IMR-90 (cell line): ENCODE data around the gene CTCF. TPM values are rescaled to one million over a fixed set of nuclear protein-coding genes. Genes with fewer than 3 reads are reported as not detected.

Experiments
- ATAC-seq: fragments of 200-7000 bp; cut with Tn5 transposase; 2 replicates; pipeline ENCODE4 v1.9.1; 2020; ENCODE audit warnings: low read depth, mild to moderate bottlenecking, moderate library complexity
- BruUV-seq: library from RNA; stranded (reverse); fragments of 400-500 nt; replicated peaks from 2 replicates; lab custom pipeline; 2021; lab: Mats Ljungman, UMichigan
- CTCF ChIA-PET: fragments of 300-600 bp; formaldehyde crosslinking; extraction: SDS; loops from one replicate; lab custom pipeline; 2021; ENCODE audit warnings: antibody characterized with exemption; lab: Yijun Ruan, JAX
- POLR2A ChIA-PET: fragments of 300-600 bp; sonication (Branson Sonifier 250); formaldehyde crosslinking; loops from one replicate; lab custom pipeline; 2022; ENCODE audit warnings: antibody characterized with exemption; ENCODE audit not compliant: unreplicated experiment; lab: Charles Lee
- DNase-seq: peaks from one replicate; pipeline ENCODE4 v3.0.0; 2013
- H2AFZ ChIP-seq: replicated peaks from 2 replicates; pipeline ENCODE3; 2013; ENCODE audit warnings: low read length, mild to moderate bottlenecking; ENCODE audit not compliant: poor library complexity
- H2AK5ac ChIP-seq: 2 replicates; pipeline ENCODE4 v1.6.1; 2013; ENCODE audit warnings: low read depth, low read length, inconsistent platforms
- H2AK9ac ChIP-seq: replicated peaks from 2 replicates; pipeline ENCODE3; 2013; ENCODE audit warnings: mild to moderate bottlenecking, low read depth, low read length, moderate library complexity; ENCODE audit not compliant: poor library complexity
- H2BK120ac ChIP-seq: 2 replicates; pipeline ENCODE4 v1.6.1; 2013; ENCODE audit warnings: low read depth, low read length, inconsistent platforms
- H2BK15ac ChIP-seq: 3 replicates; pipeline ENCODE4 v1.6.1; 2013; ENCODE audit warnings: low read depth, low read length, inconsistent platforms
- H2BK20ac ChIP-seq: 2 replicates; pipeline ENCODE4 v1.6.1; 2013; ENCODE audit warnings: low read depth, mild to moderate bottlenecking, inconsistent platforms, low read length, moderate library complexity
- H2BK5ac ChIP-seq: 2 replicates; pipeline ENCODE4 v1.6.1; 2013; ENCODE audit warnings: mild to moderate bottlenecking, low read depth, low read length, inconsistent platforms; ENCODE audit not compliant: poor library complexity, severe bottlenecking
- H3K14ac ChIP-seq: replicated peaks from 2 replicates; pipeline ENCODE4 v1.6.1; 2013; ENCODE audit warnings: low read depth, low read length, inconsistent platforms
- H3K18ac ChIP-seq: 2 replicates; pipeline ENCODE4 v1.6.1; 2013; ENCODE audit warnings: low read depth, low read length, control low read depth
- H3K23ac ChIP-seq: 2 replicates; pipeline ENCODE4 v1.6.1; 2013; ENCODE audit warnings: low read depth, low read length, inconsistent platforms
- H3K27ac ChIP-seq: 2 replicates; pipeline ENCODE4 v1.5.1; 2013; ENCODE audit warnings: mild to moderate bottlenecking, control low read depth, low read length; ENCODE audit not compliant: insufficient read depth
- H3K27me3 ChIP-seq: 2 replicates; pipeline ENCODE4 v1.6.1; 2013; ENCODE audit warnings: low read length; ENCODE audit not compliant: control insufficient read depth, insufficient read depth
- H3K36me3 ChIP-seq: 2 replicates; pipeline ENCODE4 v1.6.1; 2013; ENCODE audit warnings: low read length, mixed read lengths; ENCODE audit not compliant: control insufficient read depth, insufficient read depth
- H3K4ac ChIP-seq: 2 replicates; pipeline ENCODE4 v1.6.1; 2013; ENCODE audit warnings: low read depth, low read length, inconsistent platforms
- H3K4me1 ChIP-seq: 2 replicates; pipeline ENCODE4 v1.6.1; 2013; ENCODE audit warnings: low read length, mixed read lengths; ENCODE audit not compliant: control insufficient read depth, insufficient read depth
- H3K4me2 ChIP-seq: 2 replicates; pipeline ENCODE4 v1.6.1; 2013; ENCODE audit warnings: low read depth, mild to moderate bottlenecking, control low read depth, low read length, moderate library complexity
- H3K4me3 ChIP-seq: 2 replicates; pipeline ENCODE4 v1.5.1; 2013; ENCODE audit warnings: low read depth, mild to moderate bottlenecking, control low read depth, low read length, moderate library complexity; ENCODE audit not compliant: insufficient read depth
- H3K56ac ChIP-seq: 2 replicates; pipeline ENCODE4 v1.6.1; 2013; ENCODE audit warnings: low read length, inconsistent platforms; ENCODE audit not compliant: insufficient read depth; ENCODE audit errors: extremely low read depth
- H3K79me1 ChIP-seq, 2 experiments: 2 replicates each; pipeline ENCODE4 v1.6.1; 2013; ENCODE audit warnings: low read length in 2 of 2, inconsistent platforms in 1 of 2, low read depth in 1 of 2
- H3K9ac ChIP-seq: 2 replicates; pipeline ENCODE4 v1.6.1; 2013; ENCODE audit warnings: low read depth, low read length, control low read depth
- H3K9me1 ChIP-seq: 2 replicates; pipeline ENCODE4 v1.6.1; 2013; ENCODE audit warnings: low read length, inconsistent platforms; ENCODE audit not compliant: insufficient read depth
- H3K9me3 ChIP-seq: 2 replicates; pipeline ENCODE4 v1.6.1; 2013; ENCODE audit warnings: low read length; ENCODE audit not compliant: control insufficient read depth, insufficient read depth
- H4K20me1 ChIP-seq: 2 replicates; pipeline ENCODE4 v1.6.1; 2013; ENCODE audit warnings: low read length, inconsistent platforms; ENCODE audit not compliant: insufficient read depth
- H4K5ac ChIP-seq: 2 replicates; pipeline ENCODE4 v1.6.1; 2013; ENCODE audit warnings: mild to moderate bottlenecking, low read depth, low read length, control low read depth
- H4K8ac ChIP-seq, 2 experiments: 2 replicates each; pipeline ENCODE4 v1.6.1; 2013; ENCODE audit warnings: low read depth in 2 of 2, low read length in 2 of 2, control low read depth in 1 of 2, inconsistent platforms in 1 of 2
- H4K91ac ChIP-seq: 2 replicates; pipeline ENCODE4 v1.6.1; 2013; ENCODE audit warnings: low read depth, low read length, inconsistent platforms; ENCODE audit not compliant: insufficient read depth
- BHLHE40 ChIP-seq: fragments of 150-350 bp; IDR thresholded peaks from 2 replicates; pipeline ENCODE4 v1.6.1; 2016; ENCODE audit warnings: mild to moderate bottlenecking, low read depth, low read length
- CEBPB ChIP-seq: IDR thresholded peaks from 2 replicates; pipeline ENCODE4 v1.6.1; 2012; ENCODE audit warnings: low read depth, low read length, improper control_type of control experiment
- CHD1 ChIP-seq: IDR thresholded peaks from 2 replicates; pipeline ENCODE4 v1.6.1; 2012; ENCODE audit warnings: low read depth, low read length, improper control_type of control experiment
- FOS ChIP-seq: fragments of 150-350 bp; IDR thresholded peaks from 2 replicates; pipeline ENCODE4 v1.6.1; 2016; ENCODE audit warnings: low read depth, low read length
- MAFK ChIP-seq: IDR thresholded peaks from 2 replicates; pipeline ENCODE4 v1.6.1; 2012; ENCODE audit warnings: low read depth, low read length, improper control_type of control experiment
- MAZ ChIP-seq: IDR thresholded peaks from 2 replicates; pipeline ENCODE4 v1.6.1; 2012; ENCODE audit warnings: low read depth, mild to moderate bottlenecking, low read length, improper control_type of control experiment, moderate library complexity, borderline replicate concordance
- MXI1 ChIP-seq: IDR thresholded peaks from 2 replicates; pipeline ENCODE4 v1.6.1; 2012; ENCODE audit warnings: low read depth, mild to moderate bottlenecking, low read length, moderate library complexity, borderline replicate concordance
- NFE2L2 ChIP-seq: fragments of 150-350 bp; IDR thresholded peaks from 2 replicates; pipeline ENCODE4 v1.6.1; 2016; ENCODE audit warnings: low read depth, mild to moderate bottlenecking, low read length
- POLR2A ChIP-seq: IDR thresholded peaks from 2 replicates; pipeline ENCODE4 v1.6.1; 2012; ENCODE audit warnings: mild to moderate bottlenecking, low read depth, low read length
- RAD21 ChIP-seq: IDR thresholded peaks from 2 replicates; pipeline ENCODE4 v1.6.1; 2012; ENCODE audit warnings: low read length, improper control_type of control experiment
- RCOR1 ChIP-seq: IDR thresholded peaks from 2 replicates; pipeline ENCODE4 v1.6.1; 2012; ENCODE audit warnings: mild to moderate bottlenecking, low read length, improper control_type of control experiment; ENCODE audit not compliant: insufficient replicate concordance
- RFX5 ChIP-seq: IDR thresholded peaks from 2 replicates; pipeline ENCODE4 v1.8.0; 2012; ENCODE audit warnings: low read depth, mild to moderate bottlenecking, low read length, moderate library complexity
- SMC3 ChIP-seq: fragments of 150-350 bp; IDR thresholded peaks from 2 replicates; pipeline ENCODE4 v1.6.1; 2016; ENCODE audit warnings: low read depth, mild to moderate bottlenecking, antibody characterized with exemption, low read length, moderate library complexity
- WGBS, 2 experiments: methylation state at CpG; one replicate each; pipeline versions ENCODE4 v1.1.5 to v1.1.7; 2013; ENCODE audit warnings: missing lambda C conversion rate in 2 of 2; ENCODE audit not compliant: insufficient read length in 1 of 2; ENCODE audit errors: extremely low coverage in 2 of 2; 5-methylcytosine and 5-hydroxymethylcytosine counted together
- dilution Hi-C: fragments of 300-500 bp; cut with HindIII; formaldehyde crosslinking; loops from one replicate; pipeline ENCODE4 v1.14.3; 2018; ENCODE audit warnings: low sequenced_read_pairs; ENCODE audit not compliant: unreplicated experiment
- in situ Hi-C: fragments of 300-500 bp; cut with MboI; formaldehyde crosslinking; loops from 3 replicates; pipeline ENCODE4 v1.14.3; 2019; ENCODE audit warnings: low sequenced_read_pairs, inconsistent platforms, mixed read lengths
- intact Hi-C: fragments of 100-400 bp; cut with micrococcal nuclease; formaldehyde crosslinking; loops from 2 replicates; pipeline ENCODE4 v1.10.0; 2022
- polyA plus RNA-seq, 3 experiments: library from polyadenylated mRNA; depleted of rRNA; stranded (reverse); fragments of >200 nt; gene quantifications; 2 replicates each; pipeline ENCODE4 v1.2.3, GENCODE V29; 2012; ENCODE audit warnings: low replicate concordance in 1 of 3
- total RNA-seq: library from RNA; depleted of rRNA; stranded (reverse); fragments of >200 nt; gene quantifications from 2 replicates; pipeline ENCODE4 v1.2.3, GENCODE V29; 2012
- TF ChIP-seq, protein P1 (sequence below): conservative IDR thresholded peaks from 2 replicates; pipeline ENCODE4 v1.5.1; 2012; ENCODE audit warnings: mild to moderate bottlenecking, low read depth, low read length, improper control_type of control experiment
- TF ChIP-seq, protein P2 (sequence below): fragments of 150-350 bp; IDR thresholded peaks from 2 replicates; pipeline ENCODE4 v1.6.1; 2016; ENCODE audit warnings: low read depth, mild to moderate bottlenecking, low read length, moderate library complexity, borderline replicate concordance
- TF ChIP-seq, protein P3 (sequence below): fragments of 150-350 bp; IDR thresholded peaks from 2 replicates; pipeline ENCODE4 v1.6.1; 2017; ENCODE audit warnings: mild to moderate bottlenecking, antibody characterized with exemption, low read length, low read depth

Gene CTCF
- total and polyA plus RNA-seq, 2 of the 4 experiments (the other 2 are of a cell fraction): 16.1 to 22.8 TPM

DNA sequence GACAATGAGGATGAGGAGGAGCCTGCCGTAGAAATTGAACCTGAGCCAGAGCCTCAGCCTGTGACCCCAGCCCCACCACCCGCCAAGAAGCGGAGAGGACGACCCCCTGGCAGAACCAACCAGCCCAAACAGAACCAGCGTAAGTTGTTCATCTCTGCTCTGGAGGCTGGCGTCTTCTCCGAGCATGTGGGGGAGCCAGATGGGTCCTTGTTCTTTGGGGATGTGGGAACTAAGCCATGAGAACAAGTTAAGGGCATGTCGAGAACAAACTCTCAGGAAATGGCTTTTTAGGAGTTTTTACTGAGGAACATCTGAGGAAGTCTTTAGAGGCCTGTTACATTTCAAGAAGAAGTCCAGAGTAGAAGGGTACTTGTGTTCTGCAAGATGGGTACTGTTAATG, 74.4 kb downstream of the CTCF start:
- no peak overlapping the region for H2BK20ac ChIP-seq
- peaks cover 5% of the 10 kb centered on the region for H3K4me1 ChIP-seq
- dilution Hi-C loops (no loop called here), in situ Hi-C loops (no loop called here), intact Hi-C loops (no loop called here)
- no peak overlapping the region for H2BK120ac ChIP-seq
- ATAC-seq (no peak), DNase-seq (no peak)
- no TSS peak for BruUV-seq
- H4K20me1 ChIP-seq: peaks cover 5% of the 10 kb centered on the region
- H3K4me3 ChIP-seq: no peak overlapping the region
- H2BK5ac ChIP-seq: no peak overlapping the region
- no peak overlapping the region for H2AFZ ChIP-seq
- H3K36me3 ChIP-seq: peaks cover 28% of the 10 kb centered on the region
- H3K79me1 ChIP-seq: peaks cover 6 to 19% of the 10 kb centered on the region in 2 experiments; a peak in 3 of 4 replicates
- no peak overlapping the region for H4K8ac ChIP-seq
- H3K9me1 ChIP-seq: no peaks in the 10 kb centered on the region; the same call in 1 of the 2 replicates
- H3K27me3 ChIP-seq: no peaks in the 10 kb centered on the region
- no peak overlapping the region for H2BK15ac ChIP-seq
- H3K27ac ChIP-seq: no peak overlapping the region
- H3K23ac ChIP-seq: no peak overlapping the region
- no peak overlapping the region for H3K9ac ChIP-seq
- no peak overlapping the region for H2AK5ac ChIP-seq
- POLR2A ChIA-PET: no interaction called here
- no peak overlapping the region for H3K4me2 ChIP-seq
- CTCF ChIA-PET: no interaction called here
- no peaks in the 10 kb centered on the region for H3K9me3 ChIP-seq
- 94% methylated on average over 2 of the region's 8 CpGs; no CpG with 5 or more reads in 1 of the 2 experiments for WGBS, 2 experiments
- no peak overlapping the region for H3K14ac ChIP-seq
- H4K5ac ChIP-seq: no peak overlapping the region
- no peak overlapping the region for H3K18ac ChIP-seq
- TF ChIP-seq NFE2L2: no peak
- TF ChIP-seq, protein P1, sequence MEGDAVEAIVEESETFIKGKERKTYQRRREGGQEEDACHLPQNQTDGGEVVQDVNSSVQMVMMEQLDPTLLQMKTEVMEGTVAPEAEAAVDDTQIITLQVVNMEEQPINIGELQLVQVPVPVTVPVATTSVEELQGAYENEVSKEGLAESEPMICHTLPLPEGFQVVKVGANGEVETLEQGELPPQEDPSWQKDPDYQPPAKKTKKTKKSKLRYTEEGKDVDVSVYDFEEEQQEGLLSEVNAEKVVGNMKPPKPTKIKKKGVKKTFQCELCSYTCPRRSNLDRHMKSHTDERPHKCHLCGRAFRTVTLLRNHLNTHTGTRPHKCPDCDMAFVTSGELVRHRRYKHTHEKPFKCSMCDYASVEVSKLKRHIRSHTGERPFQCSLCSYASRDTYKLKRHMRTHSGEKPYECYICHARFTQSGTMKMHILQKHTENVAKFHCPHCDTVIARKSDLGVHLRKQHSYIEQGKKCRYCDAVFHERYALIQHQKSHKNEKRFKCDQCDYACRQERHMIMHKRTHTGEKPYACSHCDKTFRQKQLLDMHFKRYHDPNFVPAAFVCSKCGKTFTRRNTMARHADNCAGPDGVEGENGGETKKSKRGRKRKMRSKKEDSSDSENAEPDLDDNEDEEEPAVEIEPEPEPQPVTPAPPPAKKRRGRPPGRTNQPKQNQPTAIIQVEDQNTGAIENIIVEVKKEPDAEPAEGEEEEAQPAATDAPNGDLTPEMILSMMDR: no peak
- TF ChIP-seq MAZ: no peak
- no peak for TF ChIP-seq RCOR1
- TF ChIP-seq RFX5: no peak
- no peak for TF ChIP-seq RAD21
- TF ChIP-seq BHLHE40: no peak
- no peak for TF ChIP-seq FOS
- no peak for TF ChIP-seq MXI1
- TF ChIP-seq, protein P2, sequence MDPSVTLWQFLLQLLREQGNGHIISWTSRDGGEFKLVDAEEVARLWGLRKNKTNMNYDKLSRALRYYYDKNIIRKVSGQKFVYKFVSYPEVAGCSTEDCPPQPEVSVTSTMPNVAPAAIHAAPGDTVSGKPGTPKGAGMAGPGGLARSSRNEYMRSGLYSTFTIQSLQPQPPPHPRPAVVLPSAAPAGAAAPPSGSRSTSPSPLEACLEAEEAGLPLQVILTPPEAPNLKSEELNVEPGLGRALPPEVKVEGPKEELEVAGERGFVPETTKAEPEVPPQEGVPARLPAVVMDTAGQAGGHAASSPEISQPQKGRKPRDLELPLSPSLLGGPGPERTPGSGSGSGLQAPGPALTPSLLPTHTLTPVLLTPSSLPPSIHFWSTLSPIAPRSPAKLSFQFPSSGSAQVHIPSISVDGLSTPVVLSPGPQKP: no peak
- TF ChIP-seq, protein P3, sequence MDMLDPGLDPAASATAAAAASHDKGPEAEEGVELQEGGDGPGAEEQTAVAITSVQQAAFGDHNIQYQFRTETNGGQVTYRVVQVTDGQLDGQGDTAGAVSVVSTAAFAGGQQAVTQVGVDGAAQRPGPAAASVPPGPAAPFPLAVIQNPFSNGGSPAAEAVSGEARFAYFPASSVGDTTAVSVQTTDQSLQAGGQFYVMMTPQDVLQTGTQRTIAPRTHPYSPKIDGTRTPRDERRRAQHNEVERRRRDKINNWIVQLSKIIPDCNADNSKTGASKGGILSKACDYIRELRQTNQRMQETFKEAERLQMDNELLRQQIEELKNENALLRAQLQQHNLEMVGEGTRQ: no peak
- no peak for TF ChIP-seq SMC3
- no peak for TF ChIP-seq CEBPB
- no peak for TF ChIP-seq MAFK
- TF ChIP-seq POLR2A: no peak
- no peak for TF ChIP-seq CHD1
- no peak overlapping the region for H3K56ac ChIP-seq
- no peak overlapping the region for H2AK9ac ChIP-seq
- H3K4ac ChIP-seq: no peak overlapping the region
- no peak overlapping the region for H4K91ac ChIP-seq
